Kidney (tissue), 14 donors: ENCODE data around the gene MACROD2. TPM values are rescaled to one million over a fixed set of nuclear protein-coding genes. Genes with fewer than 3 reads are reported as not detected.
A peak's percentile ranks its signal among the peaks of the same experiment; 100 is the strongest.

Experiments used
- DNase-seq, 5 donors: peaks; one replicate each; pipeline ENCODE4 v3.0.0-alpha.2; 2013 to 2020
- FAIRE-seq: peaks from 2 replicates; lab custom pipeline; 2012; peaks lifted over from hg19 to GRCh38; lab: Jason Lieb, UNC
- H3K27ac ChIP-seq, 2 donors: one replicate each; pipeline ENCODE4 v1.7.0; 2013; ENCODE audit warnings: low read depth in 2 of 2, low read length in 2 of 2, inconsistent platforms in 1 of 2
- H3K27me3 ChIP-seq: one replicate; pipeline ENCODE4 v1.7.1; 2013; ENCODE audit warnings: low read length, inconsistent platforms; ENCODE audit not compliant: control insufficient read depth, insufficient read depth
- H3K36me3 ChIP-seq, 3 donors: one replicate each; pipeline versions ENCODE4 v1.7.0 to v1.7.1; 2013; ENCODE audit warnings: low read length in 3 of 3, control low read depth in 1 of 3, inconsistent platforms in 1 of 3; ENCODE audit not compliant: insufficient read depth in 3 of 3, control insufficient read depth in 2 of 3
- H3K4me1 ChIP-seq, 3 donors: one replicate each; pipeline versions ENCODE4 v1.7.0 to v1.7.1; 2013; ENCODE audit warnings: low read length in 3 of 3, inconsistent platforms in 1 of 3, low read depth in 1 of 3; ENCODE audit not compliant: control insufficient read depth in 2 of 3, insufficient read depth in 2 of 3
- H3K4me3 ChIP-seq, 3 donors: one replicate each; pipeline versions ENCODE4 v1.7.0 to v1.8.1; 2013; ENCODE audit warnings: low read length in 3 of 3, control low read depth in 1 of 3, inconsistent platforms in 1 of 3
- H3K9ac ChIP-seq, 3 donors: one replicate each; pipeline versions ENCODE4 v1.7.0 to v1.7.1; 2013; ENCODE audit warnings: low read length in 3 of 3, control low read depth in 1 of 3, inconsistent platforms in 1 of 3
- H3K9me3 ChIP-seq, 3 donors: one replicate each; pipeline versions ENCODE4 v1.7.0 to v1.7.1; 2013; ENCODE audit warnings: low read length in 3 of 3, control low read depth in 1 of 3, inconsistent platforms in 1 of 3; ENCODE audit not compliant: control insufficient read depth in 2 of 3, insufficient read depth in 1 of 3
- CTCF ChIP-seq: IDR thresholded peaks from 3 replicates; pipeline ENCODE4 v1.5.1; 2012; ENCODE audit warnings: mild to moderate bottlenecking, moderate library complexity, borderline replicate concordance; ENCODE audit not compliant: insufficient read depth; ENCODE audit errors: extremely low read depth
- intact Hi-C: fragments of 100-400 bp; cut with DNase I; formaldehyde crosslinking; loops from one replicate; pipeline ENCODE4 v1.11.1; 2022
- polyA plus RNA-seq: library from polyadenylated mRNA; stranded (reverse); fragments of 350-450 nt; fragmentation: Illumina TruSeq; extraction: RNeasy Lipid Tissue Mini Kit (QIAGEN cat#74804); gene quantifications from one replicate; pipeline ENCODE4 v1.2.3, GENCODE V29; 2014; ENCODE audit warnings: low read depth, low replicate concordance; ENCODE audit not compliant: insufficient read depth
- total RNA-seq: library from RNA; stranded (reverse); fragmentation: NEBNext Ultra II Directional; extraction: Animal tissue kit (Norgen Biotek cat#: 25700); gene quantifications from one replicate; pipeline ENCODE4 v1.2.1, GENCODE V29; 2021
- donor health status: control.
- donor health status: control.
- donor health status: control.
- donor health status: control.
- donor health status: control.
- donor health status: DM: yes; HTN: yes; CAD: no.
- donor health status: Normal renal cell carcinoma (clear cell type).

Gene MACROD2
- total and polyA plus RNA-seq, 2 donors from 2014 or later, result 3.0 to 10.0 TPM

DNA sequence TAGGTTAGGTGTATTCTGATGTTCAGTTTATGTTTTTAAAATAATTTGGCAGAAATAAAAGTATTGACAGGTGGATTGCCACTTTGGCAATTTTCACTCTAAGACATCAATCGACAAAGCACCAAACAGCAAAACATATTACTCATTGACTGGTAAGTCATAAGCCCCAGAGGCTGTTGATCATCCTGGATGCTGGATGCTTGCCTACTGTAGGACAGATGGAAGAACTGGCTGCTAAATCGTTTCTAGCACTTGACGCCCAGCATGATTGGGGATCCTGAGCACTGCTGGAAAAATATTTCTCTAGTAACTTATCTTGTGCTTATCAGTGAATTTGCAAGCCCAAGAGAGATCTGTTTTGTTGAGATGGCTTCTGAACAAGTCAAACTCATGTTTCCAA is 1343.9 kb downstream of the MACROD2 start:
- Histone ChIP-seq H3K27ac (no peak overlapping the region), H3K4me3 (no peak overlapping the region), H3K27me3 (no peaks in the 10 kb centered on the region), H3K4me1 (no peaks in the 10 kb centered on the region), H3K9ac (no peak overlapping the region), H3K36me3 (no peaks in the 10 kb centered on the region), H3K9me3 (no peaks in the 10 kb centered on the region)
- intact Hi-C loops, result no loop called here
- TF ChIP-seq CTCF, result no peak
- FAIRE-seq (no peak), DNase-seq (no peak)

DNA sequence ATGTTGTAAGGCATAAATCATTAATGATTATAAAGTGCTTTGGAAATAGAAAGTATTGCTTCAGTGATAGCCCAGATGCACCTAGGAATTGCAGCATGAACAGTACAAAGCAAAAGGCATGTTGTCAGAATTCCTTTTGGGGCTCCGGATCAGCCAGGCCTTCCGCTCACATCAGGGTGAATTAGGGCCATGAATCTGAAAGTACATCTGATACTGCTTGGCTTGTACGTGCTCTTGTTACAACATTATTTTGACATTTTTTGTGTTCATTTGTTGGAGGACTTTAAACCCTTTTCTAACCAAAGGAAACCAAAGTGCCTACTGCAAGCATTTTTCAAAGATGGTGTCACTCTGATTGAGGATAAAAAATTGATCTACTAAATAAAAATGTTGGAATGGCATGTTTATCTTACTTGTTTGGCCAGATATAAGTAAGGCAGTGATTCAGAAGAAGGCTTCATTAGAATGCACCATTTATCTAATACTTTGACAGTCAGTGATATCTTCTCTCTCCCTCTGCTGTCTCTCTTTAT is 1347.7 kb downstream of the MACROD2 start:
- Histone ChIP-seq H3K36me3 (no peaks in the 10 kb centered on the region), H3K4me3 (no peak overlapping the region), H3K9ac (no peak overlapping the region), H3K4me1 (no peaks in the 10 kb centered on the region), H3K27me3 (no peaks in the 10 kb centered on the region), H3K9me3 (no peaks in the 10 kb centered on the region), H3K27ac (no peak overlapping the region)
- intact Hi-C loops, result no loop called here
- TF ChIP-seq CTCF, result no peak
- DNase-seq (peak in 3 of 5 donors; percentile 13 to 29 (median 23)), FAIRE-seq (no peak)

DNA sequence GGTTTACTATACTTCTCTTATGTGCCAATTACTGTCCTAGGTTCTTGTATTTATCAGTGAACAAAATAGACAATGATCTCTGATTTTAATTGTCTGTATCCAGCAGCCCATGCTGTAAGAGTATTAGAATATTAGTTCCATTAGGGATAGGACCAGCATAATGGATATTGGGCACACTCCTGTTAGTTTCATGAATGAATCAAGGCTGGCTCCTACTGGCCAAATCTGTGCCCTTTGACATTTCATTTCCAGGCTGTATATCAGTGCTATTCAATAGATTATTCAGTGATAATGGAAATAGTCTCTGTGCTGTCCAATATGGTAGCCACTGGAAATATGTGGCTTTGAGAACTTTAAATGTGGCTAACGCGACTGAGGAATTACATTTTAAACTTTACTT is 1350.0 kb downstream of the MACROD2 start:
- H3K36me3 ChIP-seq, result no peaks in the 10 kb centered on the region
- intact Hi-C loops, result no loop called here
- no peak for FAIRE-seq
- H3K4me3 ChIP-seq, result no peak overlapping the region
- no peaks in the 10 kb centered on the region for H3K27me3 ChIP-seq
- no peak for DNase-seq
- no peaks in the 10 kb centered on the region for H3K9me3 ChIP-seq
- H3K27ac ChIP-seq, result no peak overlapping the region
- TF ChIP-seq CTCF, result no peak
- no peaks in the 10 kb centered on the region for H3K4me1 ChIP-seq
- H3K9ac ChIP-seq, result no peak overlapping the region
